HG02884 (cell line): Measurements from ENCODE around the gene IFNGR1.
"Not testable (repeated sequence)": the region's sequence is repeated elsewhere in the genome, so short reads cannot be mapped to it uniquely, and the experiment has no call there.

Experiments
- ATAC-seq: cut with Tn5 transposase; IDR thresholded peaks from one replicate; pipeline ENCODE4 v1.9.1; 2021; ENCODE audit warnings: mild to moderate bottlenecking, moderate library complexity; ENCODE audit not compliant: unreplicated experiment

The IFNGR1 gene

GRCh38 chr6:137213813-137214212 is 5.4 kb downstream of the IFNGR1 start:
- ATAC-seq, result no peak

- no peak for ATAC-seq
Measured at GRCh38 chr6:137213331-137213740, 5.8 kb downstream of the IFNGR1 start.

GRCh38 chr6:137211910-137212309 is 7.3 kb downstream of the IFNGR1 start:
- no peak for ATAC-seq

GRCh38 chr6:137210903-137211302 is 8.3 kb downstream of the IFNGR1 start:
- ATAC-seq, result no peak

- no peak for ATAC-seq
Measured at GRCh38 chr6:137208279-137208678, 10.9 kb downstream of the IFNGR1 start.

- ATAC-seq, result not testable (repeated sequence)
Measured at GRCh38 chr6:137207457-137207856, 11.7 kb downstream of the IFNGR1 start.

- no peak for ATAC-seq
Measured at GRCh38 chr6:137206577-137206976, 12.6 kb downstream of the IFNGR1 start.

GRCh38 chr6:137203256-137203655 is 15.9 kb downstream of the IFNGR1 start:
- no peak for ATAC-seq

GRCh38 chr6:137202078-137202477 is 17.1 kb downstream of the IFNGR1 start:
- ATAC-seq, result no peak

GRCh38 chr6:137201006-137201405 is 18.2 kb downstream of the IFNGR1 start:
- no peak for ATAC-seq

- ATAC-seq, result no peak
Measured at GRCh38 chr6:137200288-137200687, 18.9 kb downstream of the IFNGR1 start.

- ATAC-seq, result no peak
Measured at GRCh38 chr6:137197684-137198645, 21.2 kb downstream of the IFNGR1 start.

GRCh38 chr6:137193256-137194070 is 25.7 kb downstream of the IFNGR1 start:
- no peak for ATAC-seq

GRCh38 chr6:137192821-137193220 is 26.4 kb downstream of the IFNGR1 start:
- ATAC-seq, result no peak

- no peak for ATAC-seq
Measured at GRCh38 chr6:137191670-137192069, 27.5 kb downstream of the IFNGR1 start.

GRCh38 chr6:137191236-137191635 is 27.9 kb downstream of the IFNGR1 start:
- no peak for ATAC-seq

- no peak for ATAC-seq
Measured at GRCh38 chr6:137190583-137191094, 28.5 kb downstream of the IFNGR1 start.

- no peak for ATAC-seq
Measured at GRCh38 chr6:137188855-137189254, 30.3 kb downstream of the IFNGR1 start.

- no peak for ATAC-seq
Measured at GRCh38 chr6:137185290-137185689, 33.9 kb downstream of the IFNGR1 start.

GRCh38 chr6:137182654-137183073 is 36.5 kb downstream of the IFNGR1 start:
- ATAC-seq, result no peak

GRCh38 chr6:137181891-137182653 is 37.1 kb downstream of the IFNGR1 start:
- ATAC-seq, result no peak
